GM19240 (cell line): ENCODE results near the gene CAPZA1.
"Not testable (repeated sequence)": the region's sequence is repeated elsewhere in the genome, so short reads cannot be mapped to it uniquely, and the experiment has no call there.

Experiments used
- DNase-seq: peaks from one replicate; pipeline ENCODE4 v3.0.0; 2011; ENCODE audit warnings: low spot score; ENCODE audit not compliant: insufficient read length

The CAPZA1 gene

GRCh38 chr1:112619518-112620376 lies at the start of gene CAPZA1:
Gene CAPZA1 (plus strand): TSS chr1:112619832. CDS start chr1:112619845, 13 bp downstream.
- peak; percentile 58 for DNase-seq

- DNase-seq, result no peak
Observed at GRCh38 chr1:112575154-112575804, 44.4 kb upstream of the CAPZA1 start.

- DNase-seq, result no peak
Observed at GRCh38 chr1:112576240-112576639, 43.4 kb upstream of the CAPZA1 start.

- DNase-seq, result no peak
Observed at GRCh38 chr1:112579801-112580510, 39.7 kb upstream of the CAPZA1 start.

- no peak for DNase-seq
Observed at GRCh38 chr1:112581586-112582192, 37.9 kb upstream of the CAPZA1 start.

GRCh38 chr1:112583366-112583765 lies 36.3 kb upstream of the CAPZA1 start:
- no peak for DNase-seq

GRCh38 chr1:112589766-112590165 lies 29.9 kb upstream of the CAPZA1 start:
- no peak for DNase-seq

- DNase-seq, result no peak
Observed at GRCh38 chr1:112594208-112594876, 25.3 kb upstream of the CAPZA1 start.

GRCh38 chr1:112599477-112599876 lies 20.2 kb upstream of the CAPZA1 start:
- no peak for DNase-seq

- no peak for DNase-seq
Observed at GRCh38 chr1:112603012-112603411, 16.6 kb upstream of the CAPZA1 start.

GRCh38 chr1:112603541-112603940 lies 16.1 kb upstream of the CAPZA1 start:
- no peak for DNase-seq

- no peak for DNase-seq
Observed at GRCh38 chr1:112605633-112606327, 13.9 kb upstream of the CAPZA1 start.

GRCh38 chr1:112614460-112615065 lies 5.1 kb upstream of the CAPZA1 start:
- no peak for DNase-seq

GRCh38 chr1:112618114-112618720 lies 1.4 kb upstream of the CAPZA1 start:
- no peak for DNase-seq

- no peak for DNase-seq
Observed at GRCh38 chr1:112618721-112619517, 713 bp upstream of the CAPZA1 start, which contains the start of gene ST7L. Gene ST7L (minus strand): TSS chr1:112619141. CDS start chr1:112619113, 28 bp downstream.

- DNase-seq, result no peak
Observed at GRCh38 chr1:112620377-112620695, 704 bp downstream of the CAPZA1 start.

GRCh38 chr1:112624493-112624892 lies 4.9 kb downstream of the CAPZA1 start:
- not testable (repeated sequence) for DNase-seq

- no peak for DNase-seq
Observed at GRCh38 chr1:112625696-112626095, 6.1 kb downstream of the CAPZA1 start.

- no peak for DNase-seq
Observed at GRCh38 chr1:112626193-112626592, 6.6 kb downstream of the CAPZA1 start.
